CD14-positive monocyte (primary cell): ENCODE data around the gene SOX9. TPM values are rescaled to one million over a fixed set of nuclear protein-coding genes. Genes with fewer than 3 reads are reported as not detected.

Source experiments
- DNase-seq, 3 donors: peaks; one replicate each; pipeline ENCODE4 v3.0.0-alpha.2; 2011 to 2022
- H2AFZ ChIP-seq: 2 replicates; pipeline ENCODE4 v1.6.0; 2012; ENCODE audit warnings: mild to moderate bottlenecking, low read depth, low read length, inconsistent platforms; ENCODE audit not compliant: insufficient read depth, poor library complexity, severe bottlenecking
- H3K27ac ChIP-seq, 2 donors: 1 replicate in 1 of 2; 2 replicates in 1 of 2; pipeline ENCODE4 v1.5.1; 2012 to 2013; ENCODE audit warnings: low read length in 2 of 2, control low read depth in 1 of 2, inconsistent platforms in 1 of 2, low read depth in 1 of 2, mild to moderate bottlenecking in 1 of 2
- H3K27me3 ChIP-seq, 2 donors: one replicate each; pipeline versions ENCODE4 v1.6.0 to v1.6.1; 2011 to 2013; ENCODE audit warnings: low read length in 2 of 2; ENCODE audit not compliant: control insufficient read depth in 2 of 2, insufficient read depth in 2 of 2
- H3K36me3 ChIP-seq, 2 donors: replicated peaks in 1 of 2; 1 replicate in 1 of 2; 2 replicates in 1 of 2; pipeline versions ENCODE4 v1.5.1 to v1.6.1; 2012 to 2013; ENCODE audit warnings: low read length in 2 of 2, control low read depth in 1 of 2, inconsistent platforms in 1 of 2, mild to moderate bottlenecking in 1 of 2; ENCODE audit not compliant: insufficient read depth in 2 of 2, control insufficient read depth in 1 of 2
- H3K4me1 ChIP-seq, 2 donors: 1 replicate in 1 of 2; 2 replicates in 1 of 2; pipeline versions ENCODE4 v1.5.1 to v1.6.1; 2012 to 2013; ENCODE audit warnings: low read length in 2 of 2, control low read depth in 1 of 2, inconsistent platforms in 1 of 2, mild to moderate bottlenecking in 1 of 2, moderate library complexity in 1 of 2; ENCODE audit not compliant: insufficient read depth in 2 of 2, control insufficient read depth in 1 of 2
- H3K4me2 ChIP-seq: replicated peaks from 2 replicates; pipeline ENCODE3; 2012; ENCODE audit warnings: low read length, moderate library complexity, mild to moderate bottlenecking; ENCODE audit not compliant: poor library complexity, severe bottlenecking; ENCODE audit errors: extremely low read depth
- H3K4me3 ChIP-seq, 3 experiments: fragments of 200-600 bp in 1 of 3; sonication (generic) in 1 of 3; replicated peaks in 1 of 3; 1 replicate in 2 of 3; 2 replicates in 1 of 3; pipeline ENCODE4 v1.5.1; 2011 to 2013; ENCODE audit warnings: low read length in 3 of 3, mild to moderate bottlenecking in 3 of 3, control low read depth in 2 of 3, low read depth in 2 of 3, inconsistent platforms in 1 of 3, moderate library complexity in 1 of 3
- H3K79me2 ChIP-seq: 2 replicates; pipeline ENCODE4 v1.6.0; 2012; ENCODE audit warnings: mild to moderate bottlenecking, control low read depth, inconsistent platforms, low read length, moderate library complexity; ENCODE audit not compliant: insufficient read depth
- H3K9ac ChIP-seq: 2 replicates; pipeline ENCODE4 v1.6.0; 2017; ENCODE audit warnings: low read length, mild to moderate bottlenecking; ENCODE audit not compliant: insufficient read depth, poor library complexity, severe bottlenecking
- H3K9me3 ChIP-seq, 2 donors: replicated peaks in 1 of 2; 1 replicate in 1 of 2; 2 replicates in 1 of 2; pipeline versions ENCODE4 v1.5.1 to v1.6.1; 2012 to 2013; ENCODE audit warnings: low read length in 2 of 2, control low read depth in 1 of 2; ENCODE audit not compliant: control insufficient read depth in 1 of 2, insufficient read depth in 1 of 2
- H4K20me1 ChIP-seq: 2 replicates; pipeline ENCODE4 v1.6.0; 2012; ENCODE audit warnings: mild to moderate bottlenecking, low read length, control low read depth, moderate library complexity; ENCODE audit not compliant: insufficient read depth
- H3K27ac Mint-ChIP-seq, 7 donors: one replicate each; pipeline ENCODE4 v1.8.0; 2020; ENCODE audit warnings: mild to moderate bottlenecking in 7 of 7, mixed read lengths in 7 of 7, moderate library complexity in 6 of 7, inconsistent platforms in 2 of 7
- H3K27me3 Mint-ChIP-seq, 3 donors: one replicate each; pipeline ENCODE4 v1.8.0; 2021 to 2022; ENCODE audit warnings: low read depth in 3 of 3, mild to moderate bottlenecking in 3 of 3, mixed read lengths in 3 of 3, moderate library complexity in 3 of 3, inconsistent platforms in 1 of 3
- H3K36me3 Mint-ChIP-seq, 2 donors: one replicate each; pipeline ENCODE4 v1.8.0; 2020; ENCODE audit warnings: mixed read lengths in 2 of 2, inconsistent platforms in 1 of 2, mild to moderate bottlenecking in 1 of 2
- H3K4me1 Mint-ChIP-seq: one replicate; pipeline ENCODE4 v1.8.0; 2020; ENCODE audit warnings: mild to moderate bottlenecking, mixed read lengths
- H3K4me3 Mint-ChIP-seq, 2 donors: one replicate each; pipeline ENCODE4 v1.8.0; 2020; ENCODE audit warnings: mild to moderate bottlenecking in 2 of 2, mixed read lengths in 2 of 2, moderate library complexity in 1 of 2
- H3K9me3 Mint-ChIP-seq, 7 donors: one replicate each; pipeline ENCODE4 v1.8.0; 2020 to 2022; ENCODE audit warnings: mixed read lengths in 7 of 7, mild to moderate bottlenecking in 6 of 7, moderate library complexity in 6 of 7, inconsistent platforms in 2 of 7
- WGBS: methylation state at CpG from one replicate; pipeline ENCODE4 v1.1.5; 2013; ENCODE audit warnings: missing lambda C conversion rate; ENCODE audit not compliant: insufficient coverage; 5-methylcytosine and 5-hydroxymethylcytosine counted together
- intact Hi-C, 2 donors: fragments of 100-400 bp; cut with micrococcal nuclease; formaldehyde crosslinking; loops; one replicate each; pipeline versions ENCODE4 v1.15.0 to v1.15.1; 2023
- polyA plus RNA-seq, 3 donors: library from polyadenylated mRNA; depleted of rRNA in 1 of 3; unstranded in 2 of 3; stranded (reverse) in 1 of 3; fragments of 300-500 nt in 2 of 3; fragments of >200 nt in 1 of 3; fragmentation: Illumina TruSeq in 2 of 3; gene quantifications; 1 replicate in 2 of 3; 2 replicates in 1 of 3; pipeline ENCODE4 v1.2.3, GENCODE V29; 2012 to 2021
- TF ChIP-seq, protein P1 (sequence below): fragments of 200-600 bp; IDR thresholded peaks from one replicate; pipeline ENCODE4 v1.8.0; 2022; ENCODE audit warnings: antibody characterized with exemption, mild to moderate bottlenecking

The SOX9 gene
- polyA plus RNA-seq, 3 donors, result not detected

- Histone ChIP-seq H3K4me2 (no peak overlapping the region), H3K4me1 (no peaks in the 10 kb centered on the region), H3K9me3 (peaks cover 0 to 35% of the 10 kb centered on the region in 2 donors), H3K4me3 (no peak overlapping the region), H3K36me3 (no peaks in the 10 kb centered on the region), H3K27ac (no peak overlapping the region), H3K79me2 (no peaks in the 10 kb centered on the region), H3K27me3 (peaks cover 41 to 67% of the 10 kb centered on the region in 2 donors), H3K9ac (no peak overlapping the region), H2AFZ (no peak overlapping the region), H4K20me1 (no peaks in the 10 kb centered on the region)
- Mint-ChIP-seq H3K4me1 (no peaks in the 10 kb centered on the region), H3K27ac (no peak overlapping the region), H3K4me3 (peak overlapping the region in 1 of 2 donors; percentile 21), H3K36me3 (peaks cover 0 to 3% of the 10 kb centered on the region in 2 donors), H3K27me3 (peaks cover 59 to 73% (median 60%) of the 10 kb centered on the region in 3 donors), H3K9me3 (peaks cover 0 to 24% (median 12%) of the 10 kb centered on the region in 7 donors)
- TF ChIP-seq, protein P1, sequence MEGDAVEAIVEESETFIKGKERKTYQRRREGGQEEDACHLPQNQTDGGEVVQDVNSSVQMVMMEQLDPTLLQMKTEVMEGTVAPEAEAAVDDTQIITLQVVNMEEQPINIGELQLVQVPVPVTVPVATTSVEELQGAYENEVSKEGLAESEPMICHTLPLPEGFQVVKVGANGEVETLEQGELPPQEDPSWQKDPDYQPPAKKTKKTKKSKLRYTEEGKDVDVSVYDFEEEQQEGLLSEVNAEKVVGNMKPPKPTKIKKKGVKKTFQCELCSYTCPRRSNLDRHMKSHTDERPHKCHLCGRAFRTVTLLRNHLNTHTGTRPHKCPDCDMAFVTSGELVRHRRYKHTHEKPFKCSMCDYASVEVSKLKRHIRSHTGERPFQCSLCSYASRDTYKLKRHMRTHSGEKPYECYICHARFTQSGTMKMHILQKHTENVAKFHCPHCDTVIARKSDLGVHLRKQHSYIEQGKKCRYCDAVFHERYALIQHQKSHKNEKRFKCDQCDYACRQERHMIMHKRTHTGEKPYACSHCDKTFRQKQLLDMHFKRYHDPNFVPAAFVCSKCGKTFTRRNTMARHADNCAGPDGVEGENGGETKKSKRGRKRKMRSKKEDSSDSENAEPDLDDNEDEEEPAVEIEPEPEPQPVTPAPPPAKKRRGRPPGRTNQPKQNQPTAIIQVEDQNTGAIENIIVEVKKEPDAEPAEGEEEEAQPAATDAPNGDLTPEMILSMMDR, result no peak
- intact Hi-C loops, result no loop called here
- DNase-seq, result no peak
- 98% methylated on average over 4 of the region's 4 CpGs for WGBS
These were observed 7.1 kb upstream of the SOX9 start for GRCh38 chr17:72113751-72114150.

DNA sequence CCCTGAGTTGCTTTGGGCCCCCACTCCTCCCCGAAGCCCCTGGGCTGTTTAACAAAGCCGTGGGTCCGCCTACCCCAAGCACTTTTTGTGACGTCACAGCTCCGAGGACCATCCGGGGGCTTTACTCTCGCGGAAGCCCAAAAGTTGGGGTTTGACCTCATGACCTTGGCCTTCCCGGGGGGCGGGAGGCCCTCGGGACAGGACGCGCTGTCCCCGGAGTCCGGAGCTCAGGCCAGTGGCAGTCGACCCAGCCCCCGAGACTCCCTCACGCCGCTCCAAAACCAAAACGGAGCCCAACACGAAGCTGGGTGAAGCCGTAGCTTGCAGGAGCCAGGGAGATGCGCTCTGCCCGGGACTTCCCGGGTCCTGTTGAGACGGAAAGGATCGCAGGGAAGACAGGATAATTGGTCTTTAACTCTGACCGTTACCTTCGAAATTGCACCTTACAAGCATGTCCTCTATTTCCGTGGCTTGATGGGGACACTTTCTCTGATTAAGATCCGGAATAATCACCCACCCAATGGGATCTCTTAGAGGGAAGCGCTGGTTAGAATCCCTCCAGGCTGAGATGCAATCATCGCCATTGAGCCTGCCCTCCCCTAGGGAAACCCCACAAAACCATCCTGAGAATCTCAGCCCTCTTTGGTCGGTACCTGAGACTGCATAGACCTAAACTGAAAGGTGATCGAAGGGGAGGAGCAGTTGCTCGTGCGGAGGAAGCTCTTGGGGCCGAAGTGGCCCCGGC is 4.9 kb upstream of the SOX9 start:
- H3K4me2 ChIP-seq, result no peak overlapping the region
- no peak overlapping the region for H3K9ac ChIP-seq
- no peak for DNase-seq
- H3K4me1 Mint-ChIP-seq, result no peaks in the 10 kb centered on the region
- peaks cover 67 to 83% (median 71%) of the 10 kb centered on the region in 3 donors for H3K27me3 Mint-ChIP-seq
- H4K20me1 ChIP-seq, result no peaks in the 10 kb centered on the region
- no peaks in the 10 kb centered on the region for H3K36me3 ChIP-seq
- H3K4me1 ChIP-seq, result no peaks in the 10 kb centered on the region
- H3K27ac Mint-ChIP-seq, result no peak overlapping the region
- peaks cover 1 to 3% of the 10 kb centered on the region in 2 donors for H3K36me3 Mint-ChIP-seq
- peaks cover 57 to 85% of the 10 kb centered on the region in 2 donors for H3K27me3 ChIP-seq
- intact Hi-C loops, result no loop called here
- no peak overlapping the region for H2AFZ ChIP-seq
- no peak overlapping the region for H3K4me3 ChIP-seq
- peak overlapping the region in 1 of 2 donors; percentile 79 for H3K4me3 Mint-ChIP-seq
- peaks cover 0 to 30% (median 14%) of the 10 kb centered on the region in 7 donors for H3K9me3 Mint-ChIP-seq
- no peak overlapping the region for H3K27ac ChIP-seq
- TF ChIP-seq, protein P1, result no peak
- H3K79me2 ChIP-seq, result no peaks in the 10 kb centered on the region
- 3% methylated on average over 33 of the region's 39 CpGs for WGBS
- H3K9me3 ChIP-seq, result peaks cover 0 to 43% of the 10 kb centered on the region in 2 donors
